Activated CD4-positive, alpha-beta T cell treated with anti-CD3 and anti-CD28 coated beads for 36 hours (primary cell): Measurements from ENCODE around the gene ZNF280C. TPM values are rescaled to one million over a fixed set of nuclear protein-coding genes. Genes with fewer than 3 reads are reported as not detected.

Experiments used
- ATAC-seq: fragments of 200-7000 bp; cut with Tn5 transposase; one replicate; pipeline ENCODE4 v1.10.0; 2021; ENCODE audit warnings: mild to moderate bottlenecking, moderate library complexity
- CTCF ChIA-PET: fragments of 350-600 bp; sonication (Branson Sonifier 250); formaldehyde crosslinking; loops from one replicate; lab custom pipeline; 2021; ENCODE audit warnings: antibody characterized with exemption; lab: Charles Lee
- POLR2A ChIA-PET: fragments of 350-600 bp; sonication (Branson Sonifier 250); formaldehyde crosslinking; loops from one replicate; lab custom pipeline; 2021; ENCODE audit warnings: antibody characterized with exemption, inconsistent platforms; lab: Charles Lee
- DNase-seq: peaks from one replicate; pipeline ENCODE4 v3.0.0-alpha.2; 2020
- H3K27ac Mint-ChIP-seq: one replicate; pipeline ENCODE4 v1.8.0; 2021; ENCODE audit warnings: mixed read lengths
- H3K27me3 Mint-ChIP-seq: one replicate; pipeline ENCODE4 v1.8.0; 2021; ENCODE audit warnings: mixed read lengths
- H3K36me3 Mint-ChIP-seq: one replicate; pipeline ENCODE4 v1.8.0; 2021; ENCODE audit warnings: low read depth, mixed read lengths
- H3K4me1 Mint-ChIP-seq: one replicate; pipeline ENCODE4 v1.8.0; 2021; ENCODE audit warnings: mixed read lengths
- H3K4me3 Mint-ChIP-seq: one replicate; pipeline ENCODE4 v1.8.0; 2021; ENCODE audit warnings: mild to moderate bottlenecking, moderate library complexity, mixed read lengths
- H3K9me3 Mint-ChIP-seq: one replicate; pipeline ENCODE4 v1.8.0; 2021; ENCODE audit warnings: low read depth, mixed read lengths
- intact Hi-C, 2 experiments: fragments of 100-400 bp; cut with DNase I in 1 of 2; cut with micrococcal nuclease in 1 of 2; formaldehyde crosslinking; loops; one replicate each; pipeline versions ENCODE4 v1.14.2 to v1.15.1; 2022 to 2024; cut with DNase I, micrococcal nuclease
- total RNA-seq, 2 experiments: library from RNA; stranded (reverse); gene quantifications; one replicate each; pipeline ENCODE4 v1.2.3, GENCODE V29; 2021

The ZNF280C gene
- total RNA-seq, 2 experiments from 2014 or later = 5.9 to 8.6 TPM

GRCh38 chrX:130212371-130212770 is 56.3 kb downstream of the ZNF280C start:
- POLR2A ChIA-PET = interaction anchor here (0.6 kb wide), 1 partner anchor 90 kb away, joined by 4 read pairs; no protein-coding TSS in a partner anchor
- ATAC-seq (peak; percentile 86), DNase-seq (no peak)
- CTCF ChIA-PET = no interaction called here
- H3K9me3 Mint-ChIP-seq = no peaks in the 10 kb centered on the region
- peak overlapping the region; percentile 44 for H3K4me3 Mint-ChIP-seq
- no peaks in the 10 kb centered on the region for H3K27me3 Mint-ChIP-seq
- H3K27ac Mint-ChIP-seq = peak overlapping the region; percentile 93
- H3K4me1 Mint-ChIP-seq = peaks cover 28% of the 10 kb centered on the region
- peaks cover 24% of the 10 kb centered on the region for H3K36me3 Mint-ChIP-seq
- intact Hi-C loops = loop anchor here (5.0 kb wide), 1 partner anchor 55 kb away; the partner anchor contains the start of gene ZNF280C (in 2 of the 2)

GRCh38 chrX:130211415-130212186 is 57.1 kb downstream of the ZNF280C start:
- ChIA-PET POLR2A (interaction anchor here (0.6 kb wide), 1 partner anchor 90 kb away, joined by 4 read pairs; no protein-coding TSS in a partner anchor), CTCF (interaction anchor here (0.5 to 2.0 kb wide), 6 partner anchors 20 to 151 kb away, joined by 3 to 5 read pairs (median 4); no protein-coding TSS in a partner anchor)
- Mint-ChIP-seq H3K4me3 (peak overlapping the region; percentile 44), H3K9me3 (no peaks in the 10 kb centered on the region), H3K27me3 (no peaks in the 10 kb centered on the region), H3K36me3 (peaks cover 23% of the 10 kb centered on the region), H3K4me1 (peaks cover 28% of the 10 kb centered on the region), H3K27ac (peak overlapping the region; percentile 93)
- intact Hi-C loops = loop anchor here (5.0 kb wide), 1 partner anchor 56 kb away; the partner anchor contains the start of gene ZNF280C (in 2 of the 2)
- DNase-seq (no peak), ATAC-seq (peak; percentile 63)

- H3K9me3 Mint-ChIP-seq = no peaks in the 10 kb centered on the region
- no peak for ATAC-seq
- H3K36me3 Mint-ChIP-seq = peaks cover 4% of the 10 kb centered on the region
- ChIA-PET CTCF (no interaction called here), POLR2A (no interaction called here)
- no peaks in the 10 kb centered on the region for H3K4me1 Mint-ChIP-seq
- intact Hi-C loops = no loop called here
- no peak overlapping the region for H3K4me3 Mint-ChIP-seq
- no peak overlapping the region for H3K27ac Mint-ChIP-seq
- DNase-seq = no peak
- no peaks in the 10 kb centered on the region for H3K27me3 Mint-ChIP-seq
Measured at GRCh38 chrX:130204647-130205046, 64.1 kb downstream of the ZNF280C start.

- H3K27ac Mint-ChIP-seq = no peak overlapping the region
- POLR2A ChIA-PET = no interaction called here
- H3K9me3 Mint-ChIP-seq = no peaks in the 10 kb centered on the region
- ATAC-seq = no peak
- intact Hi-C loops = loop anchor here in 1 of 2 experiments (10.0 kb wide), 2 partner anchors 53 to 593 kb away; no protein-coding TSS in a partner anchor
- H3K4me3 Mint-ChIP-seq = no peak overlapping the region
- no peaks in the 10 kb centered on the region for H3K4me1 Mint-ChIP-seq
- no peak for DNase-seq
- CTCF ChIA-PET = interaction anchor here (1.5 kb wide), 1 partner anchor 11 kb away, joined by 4 read pairs; no protein-coding TSS in a partner anchor
- no peaks in the 10 kb centered on the region for H3K36me3 Mint-ChIP-seq
- no peaks in the 10 kb centered on the region for H3K27me3 Mint-ChIP-seq
Measured at GRCh38 chrX:130197464-130197863, 71.2 kb downstream of the ZNF280C start.

GRCh38 chrX:130196466-130196865 is 72.2 kb downstream of the ZNF280C start:
- no peak for DNase-seq
- no peaks in the 10 kb centered on the region for H3K9me3 Mint-ChIP-seq

GRCh38 chrX:130190801-130191200 is 77.9 kb downstream of the ZNF280C start:
- Mint-ChIP-seq H3K4me3 (no peak overlapping the region), H3K27ac (no peak overlapping the region), H3K9me3 (no peaks in the 10 kb centered on the region), H3K4me1 (no peaks in the 10 kb centered on the region), H3K36me3 (no peaks in the 10 kb centered on the region), H3K27me3 (no peaks in the 10 kb centered on the region)
- POLR2A ChIA-PET = no interaction called here
- no peak for DNase-seq
- ATAC-seq = no peak
- intact Hi-C loops = loop anchor here (5.0 to 10.0 kb wide), 5 partner anchors 44 to 588 kb away; no protein-coding TSS in a partner anchor
- CTCF ChIA-PET = interaction anchor here (0.8 to 2.0 kb wide), 5 partner anchors 12 to 754 kb away, joined by 3 to 11 read pairs (median 5); no protein-coding TSS in a partner anchor

More at GRCh38 chrX:130196466-130196865, 72.2 kb downstream of the ZNF280C start:
- POLR2A ChIA-PET = no interaction called here
- H3K4me1 Mint-ChIP-seq = no peaks in the 10 kb centered on the region
- CTCF ChIA-PET = interaction anchor here (0.7 to 1.5 kb wide), 2 partner anchors 9 to 12 kb away, joined by 3 to 4 read pairs; no protein-coding TSS in a partner anchor
- ATAC-seq = no peak
- H3K4me3 Mint-ChIP-seq = no peak overlapping the region
- H3K27me3 Mint-ChIP-seq = no peaks in the 10 kb centered on the region
- no peak overlapping the region for H3K27ac Mint-ChIP-seq
- intact Hi-C loops = loop anchor here in 1 of 2 experiments (10.0 kb wide), 2 partner anchors 52 to 592 kb away; no protein-coding TSS in a partner anchor
- no peaks in the 10 kb centered on the region for H3K36me3 Mint-ChIP-seq

GRCh38 chrX:130186651-130187050 is 82.0 kb downstream of the ZNF280C start:
- ChIA-PET POLR2A (no interaction called here), CTCF (interaction anchor here (0.7 to 1.4 kb wide), 2 partner anchors 61 to 106 kb away, joined by 3 to 7 read pairs; no protein-coding TSS in a partner anchor)
- ATAC-seq (no peak), DNase-seq (no peak)
- intact Hi-C loops = no loop called here
- H3K27me3 Mint-ChIP-seq = no peaks in the 10 kb centered on the region
- no peak overlapping the region for H3K4me3 Mint-ChIP-seq
- no peaks in the 10 kb centered on the region for H3K9me3 Mint-ChIP-seq
- peaks cover 6% of the 10 kb centered on the region for H3K36me3 Mint-ChIP-seq
- H3K4me1 Mint-ChIP-seq = peaks cover 11% of the 10 kb centered on the region
- H3K27ac Mint-ChIP-seq = no peak overlapping the region

GRCh38 chrX:130184857-130185256 is 83.8 kb downstream of the ZNF280C start:
- DNase-seq (no peak), ATAC-seq (no peak)
- H3K9me3 Mint-ChIP-seq = no peaks in the 10 kb centered on the region
- POLR2A ChIA-PET = no interaction called here
- no peaks in the 10 kb centered on the region for H3K27me3 Mint-ChIP-seq
- H3K36me3 Mint-ChIP-seq = peaks cover 9% of the 10 kb centered on the region
- H3K4me1 Mint-ChIP-seq = peaks cover 16% of the 10 kb centered on the region
- CTCF ChIA-PET = no interaction called here
- intact Hi-C loops = no loop called here
- H3K27ac Mint-ChIP-seq = peak overlapping the region; percentile 24
- H3K4me3 Mint-ChIP-seq = no peak overlapping the region

GRCh38 chrX:130184168-130184567 is 84.5 kb downstream of the ZNF280C start:
- POLR2A ChIA-PET = no interaction called here
- H3K9me3 Mint-ChIP-seq = no peaks in the 10 kb centered on the region
- H3K27me3 Mint-ChIP-seq = no peaks in the 10 kb centered on the region
- CTCF ChIA-PET = no interaction called here
- intact Hi-C loops = no loop called here
- peaks cover 23% of the 10 kb centered on the region for H3K4me1 Mint-ChIP-seq
- DNase-seq (no peak), ATAC-seq (no peak)
- peaks cover 14% of the 10 kb centered on the region for H3K36me3 Mint-ChIP-seq
- peak overlapping the region; percentile 65 for H3K27ac Mint-ChIP-seq
- peak overlapping the region; percentile 12 for H3K4me3 Mint-ChIP-seq

- ChIA-PET POLR2A (interaction anchor here (1.0 kb wide), 1 partner anchor 9 kb away, joined by 4 read pairs; no protein-coding TSS in a partner anchor), CTCF (interaction anchor here (0.8 to 1.4 kb wide), 3 partner anchors 9 to 119 kb away, joined by 3 read pairs; no protein-coding TSS in a partner anchor)
- H3K27me3 Mint-ChIP-seq = no peaks in the 10 kb centered on the region
- no peaks in the 10 kb centered on the region for H3K9me3 Mint-ChIP-seq
- no peak overlapping the region for H3K4me3 Mint-ChIP-seq
- peaks cover 30% of the 10 kb centered on the region for H3K36me3 Mint-ChIP-seq
- peak overlapping the region; percentile 69 for H3K27ac Mint-ChIP-seq
- H3K4me1 Mint-ChIP-seq = peaks cover 49% of the 10 kb centered on the region
- intact Hi-C loops = loop anchor here in 1 of 2 experiments (10.0 kb wide), 1 partner anchor 335 kb away; the partner anchor contains the start of gene ZDHHC9
- ATAC-seq = peak; percentile 55
- DNase-seq = no peak
Measured at GRCh38 chrX:130179579-130180215, 89.0 kb downstream of the ZNF280C start.

GRCh38 chrX:130179170-130179569 is 89.5 kb downstream of the ZNF280C start:
- intact Hi-C loops = loop anchor here in 1 of 2 experiments (10.0 kb wide), 1 partner anchor 334 kb away; the partner anchor contains the start of gene ZDHHC9
- no peak for DNase-seq
- H3K9me3 Mint-ChIP-seq = no peaks in the 10 kb centered on the region
- CTCF ChIA-PET = interaction anchor here (0.8 to 1.4 kb wide), 2 partner anchors 99 to 119 kb away, joined by 3 read pairs; no protein-coding TSS in a partner anchor
- H3K4me3 Mint-ChIP-seq = no peak overlapping the region
- POLR2A ChIA-PET = interaction anchor here (1.0 kb wide), 1 partner anchor 8 kb away, joined by 4 read pairs; no protein-coding TSS in a partner anchor
- no peaks in the 10 kb centered on the region for H3K27me3 Mint-ChIP-seq
- no peak for ATAC-seq
- H3K4me1 Mint-ChIP-seq = peaks cover 51% of the 10 kb centered on the region
- peak overlapping the region; percentile 69 for H3K27ac Mint-ChIP-seq
- H3K36me3 Mint-ChIP-seq = peaks cover 26% of the 10 kb centered on the region
